Measurements from ENCODE around the gene NCAM2. TPM values are rescaled to one million over a fixed set of nuclear protein-coding genes. Genes with fewer than 3 reads are reported as not detected.

The NCAM2 gene
- total RNA-seq, 1 donor from 2014 or later, result 16.3 TPM

- H3K36me3 Mint-ChIP-seq (ENCODE audit: low read depth), result no peaks in the 10 kb centered on the region
- TF ChIP-seq CTCF (IDR thresholded peaks at IDR 0.05), result no peak
- no peaks in the 10 kb centered on the region for H3K9me3 Mint-ChIP-seq (ENCODE audit: low read depth)
- no peaks in the 10 kb centered on the region for H3K27me3 Mint-ChIP-seq (ENCODE audit: low read depth)
- peak overlapping the region; percentile 74 for H3K4me3 Mint-ChIP-seq (ENCODE audit: unreplicated experiment)
- peaks cover 52% of the 10 kb centered on the region for H3K4me1 Mint-ChIP-seq (ENCODE audit: low read depth)
- DNase-seq (ENCODE audit: low spot score), result no peak
- no peak overlapping the region for H3K27ac Mint-ChIP-seq (ENCODE audit: unreplicated experiment)
These were observed 677 bp downstream of the NCAM2 start for GRCh38 chr21:20998886-20999285.

GRCh38 chr21:20999659-21000058 is 1.4 kb downstream of the NCAM2 start:
- TF ChIP-seq CTCF (IDR thresholded peaks at IDR 0.05), result peak; percentile 96
- Mint-ChIP-seq H3K4me1 (ENCODE audit: low read depth) (peaks cover 51% of the 10 kb centered on the region), H3K9me3 (ENCODE audit: low read depth) (no peaks in the 10 kb centered on the region), H3K27ac (ENCODE audit: unreplicated experiment) (no peak overlapping the region), H3K4me3 (ENCODE audit: unreplicated experiment) (peak overlapping the region; percentile 29), H3K36me3 (ENCODE audit: low read depth) (no peaks in the 10 kb centered on the region), H3K27me3 (ENCODE audit: low read depth) (no peaks in the 10 kb centered on the region)
- DNase-seq (ENCODE audit: low spot score), result no peak

- no peaks in the 10 kb centered on the region for H3K9me3 Mint-ChIP-seq (ENCODE audit: low read depth)
- H3K4me1 Mint-ChIP-seq (ENCODE audit: low read depth), result peaks cover 45% of the 10 kb centered on the region
- H3K27ac Mint-ChIP-seq (ENCODE audit: unreplicated experiment), result no peak overlapping the region
- DNase-seq (ENCODE audit: low spot score), result no peak
- no peak for TF ChIP-seq CTCF (IDR thresholded peaks at IDR 0.05)
- no peak overlapping the region for H3K4me3 Mint-ChIP-seq (ENCODE audit: unreplicated experiment)
- no peaks in the 10 kb centered on the region for H3K36me3 Mint-ChIP-seq (ENCODE audit: low read depth)
- no peaks in the 10 kb centered on the region for H3K27me3 Mint-ChIP-seq (ENCODE audit: low read depth)
These were observed 2.5 kb downstream of the NCAM2 start for GRCh38 chr21:21000591-21001175.

- no peak for TF ChIP-seq CTCF (IDR thresholded peaks at IDR 0.05)
- Mint-ChIP-seq H3K36me3 (ENCODE audit: low read depth) (no peaks in the 10 kb centered on the region), H3K27ac (ENCODE audit: unreplicated experiment) (no peak overlapping the region), H3K4me1 (ENCODE audit: low read depth) (peaks cover 39% of the 10 kb centered on the region), H3K9me3 (ENCODE audit: low read depth) (no peaks in the 10 kb centered on the region), H3K27me3 (ENCODE audit: low read depth) (no peaks in the 10 kb centered on the region), H3K4me3 (ENCODE audit: unreplicated experiment) (no peak overlapping the region)
- DNase-seq (ENCODE audit: low spot score), result no peak
These were observed 3.4 kb downstream of the NCAM2 start for GRCh38 chr21:21001591-21002100.

- no peak overlapping the region for H3K27ac Mint-ChIP-seq (ENCODE audit: unreplicated experiment)
These were observed 3.9 kb downstream of the NCAM2 start for GRCh38 chr21:21002153-21002552.

More at GRCh38 chr21:21002153-21002552, 3.9 kb downstream of the NCAM2 start:
- no peak for DNase-seq (ENCODE audit: low spot score)
- no peaks in the 10 kb centered on the region for H3K36me3 Mint-ChIP-seq (ENCODE audit: low read depth)
- TF ChIP-seq CTCF (IDR thresholded peaks at IDR 0.05), result no peak
- H3K9me3 Mint-ChIP-seq (ENCODE audit: low read depth), result no peaks in the 10 kb centered on the region
- H3K27me3 Mint-ChIP-seq (ENCODE audit: low read depth), result no peaks in the 10 kb centered on the region
- H3K4me3 Mint-ChIP-seq (ENCODE audit: unreplicated experiment), result no peak overlapping the region
- peaks cover 33% of the 10 kb centered on the region for H3K4me1 Mint-ChIP-seq (ENCODE audit: low read depth)

Data from chondrocyte (in vitro differentiated cells).